Osteoblast (primary cell): ENCODE results near the gene SH3PXD2B. TPM values are rescaled to one million over a fixed set of nuclear protein-coding genes. Genes with fewer than 3 reads are reported as not detected.
"Not testable (repeated sequence)": the region's sequence is repeated elsewhere in the genome, so short reads cannot be mapped to it uniquely, and the experiment has no call there.

ENCODE experiments used
- DNase-seq: peaks from one replicate; pipeline ENCODE4 v3.0.0; 2011; ENCODE audit warnings: low spot score, mixed read lengths; ENCODE audit not compliant: insufficient read length; ENCODE audit errors: missing footprints
- H2AFZ ChIP-seq: 2 replicates; pipeline ENCODE4 v1.6.0; 2011; ENCODE audit warnings: mild to moderate bottlenecking, low read length
- H3K27ac ChIP-seq: 2 replicates; pipeline ENCODE4 v1.5.1; 2011; ENCODE audit warnings: mild to moderate bottlenecking, low read depth, low read length, moderate library complexity
- H3K27me3 ChIP-seq: 2 replicates; pipeline ENCODE4 v1.6.0; 2012; ENCODE audit warnings: mild to moderate bottlenecking, control low read depth, inconsistent platforms, low read length, moderate library complexity; ENCODE audit not compliant: insufficient read depth
- H3K36me3 ChIP-seq: 2 replicates; pipeline ENCODE4 v1.5.1; 2011; ENCODE audit warnings: mild to moderate bottlenecking, low read length, control low read depth, moderate library complexity; ENCODE audit not compliant: insufficient read depth
- H3K4me1 ChIP-seq: 2 replicates; pipeline ENCODE4 v1.5.1; 2011; ENCODE audit warnings: mild to moderate bottlenecking, low read length, control low read depth, moderate library complexity; ENCODE audit not compliant: insufficient read depth
- H3K4me2 ChIP-seq: 2 replicates; pipeline ENCODE4 v1.6.0; 2011; ENCODE audit warnings: mild to moderate bottlenecking, low read length; ENCODE audit not compliant: insufficient read depth
- H3K4me3 ChIP-seq: fragments of 200-600 bp; sonication (generic); 3 replicates; pipeline ENCODE4 v1.5.1; 2012; ENCODE audit warnings: mild to moderate bottlenecking, low read length, inconsistent platforms; ENCODE audit not compliant: insufficient read depth
- H3K79me2 ChIP-seq: 2 replicates; pipeline ENCODE4 v1.6.0; 2012; ENCODE audit warnings: mild to moderate bottlenecking, low read length, control low read depth, inconsistent platforms; ENCODE audit not compliant: insufficient read depth
- H3K9me3 ChIP-seq: 2 replicates; pipeline ENCODE4 v1.5.1; 2011; ENCODE audit warnings: low read depth, low read length, control low read depth
- H4K20me1 ChIP-seq: 2 replicates; pipeline ENCODE4 v1.6.0; 2012; ENCODE audit warnings: mild to moderate bottlenecking, low read length, control low read depth; ENCODE audit not compliant: insufficient read depth
- total RNA-seq: library from RNA; depleted of rRNA; stranded (reverse); fragments of >200 nt; gene quantifications from 2 replicates; pipeline ENCODE4 v1.2.3, GENCODE V29; 2012
- TF ChIP-seq, protein P1 (sequence below): IDR thresholded peaks from 2 replicates; pipeline ENCODE4 v1.5.1; 2011; ENCODE audit warnings: mild to moderate bottlenecking, low read depth, low read length, moderate library complexity; ENCODE audit errors: extremely low read depth

The SH3PXD2B gene
- total RNA-seq, 1 donor: 58.3 TPM

DNA sequence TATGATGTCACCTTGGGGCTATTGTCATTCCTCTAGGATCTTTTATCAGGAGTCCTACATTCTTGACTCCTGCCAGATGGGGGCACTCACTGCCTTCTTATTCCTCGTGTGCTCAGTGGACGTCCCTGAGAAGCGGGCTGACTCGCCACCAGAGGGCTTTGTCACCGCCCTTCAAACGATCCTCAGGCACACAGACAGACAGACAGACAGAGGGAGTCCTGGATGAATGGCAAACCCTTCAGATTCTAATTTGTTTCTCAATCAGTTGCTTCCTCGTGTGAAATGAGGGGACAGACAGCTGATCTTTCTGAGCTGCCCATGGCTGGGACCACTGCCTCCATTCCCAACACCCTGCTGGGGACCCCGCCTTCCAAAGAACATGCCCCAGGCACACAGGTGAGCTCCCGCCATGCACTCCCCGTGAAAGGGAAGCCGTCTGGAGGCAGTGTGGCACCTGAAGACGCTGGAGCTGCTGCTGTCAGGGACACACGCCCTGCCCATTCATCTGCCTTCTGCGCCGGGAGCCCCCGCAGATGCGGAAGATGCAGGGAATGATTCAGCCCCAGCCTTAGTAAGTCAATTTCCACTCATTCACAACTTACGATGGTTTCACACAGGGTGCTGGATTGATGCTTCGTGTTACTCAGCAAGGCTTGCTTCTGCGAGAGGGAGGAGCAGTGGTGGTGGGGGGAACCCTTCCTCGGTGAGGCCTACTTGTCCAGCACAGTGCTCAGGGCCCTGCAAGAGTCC lies 24.9 kb upstream of the SH3PXD2B start:
- no peaks in the 10 kb centered on the region for H4K20me1 ChIP-seq
- no peak overlapping the region for H3K27ac ChIP-seq
- H3K36me3 ChIP-seq: no peaks in the 10 kb centered on the region
- no peaks in the 10 kb centered on the region for H3K4me1 ChIP-seq
- H3K4me2 ChIP-seq: no peak overlapping the region
- H3K9me3 ChIP-seq: no peaks in the 10 kb centered on the region
- DNase-seq: peak; percentile 96
- no peak overlapping the region for H3K4me3 ChIP-seq
- TF ChIP-seq, protein P1, sequence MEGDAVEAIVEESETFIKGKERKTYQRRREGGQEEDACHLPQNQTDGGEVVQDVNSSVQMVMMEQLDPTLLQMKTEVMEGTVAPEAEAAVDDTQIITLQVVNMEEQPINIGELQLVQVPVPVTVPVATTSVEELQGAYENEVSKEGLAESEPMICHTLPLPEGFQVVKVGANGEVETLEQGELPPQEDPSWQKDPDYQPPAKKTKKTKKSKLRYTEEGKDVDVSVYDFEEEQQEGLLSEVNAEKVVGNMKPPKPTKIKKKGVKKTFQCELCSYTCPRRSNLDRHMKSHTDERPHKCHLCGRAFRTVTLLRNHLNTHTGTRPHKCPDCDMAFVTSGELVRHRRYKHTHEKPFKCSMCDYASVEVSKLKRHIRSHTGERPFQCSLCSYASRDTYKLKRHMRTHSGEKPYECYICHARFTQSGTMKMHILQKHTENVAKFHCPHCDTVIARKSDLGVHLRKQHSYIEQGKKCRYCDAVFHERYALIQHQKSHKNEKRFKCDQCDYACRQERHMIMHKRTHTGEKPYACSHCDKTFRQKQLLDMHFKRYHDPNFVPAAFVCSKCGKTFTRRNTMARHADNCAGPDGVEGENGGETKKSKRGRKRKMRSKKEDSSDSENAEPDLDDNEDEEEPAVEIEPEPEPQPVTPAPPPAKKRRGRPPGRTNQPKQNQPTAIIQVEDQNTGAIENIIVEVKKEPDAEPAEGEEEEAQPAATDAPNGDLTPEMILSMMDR: peak; percentile 92
- H3K79me2 ChIP-seq: no peaks in the 10 kb centered on the region
- no peaks in the 10 kb centered on the region for H3K27me3 ChIP-seq
- H2AFZ ChIP-seq: no peak overlapping the region

DNA sequence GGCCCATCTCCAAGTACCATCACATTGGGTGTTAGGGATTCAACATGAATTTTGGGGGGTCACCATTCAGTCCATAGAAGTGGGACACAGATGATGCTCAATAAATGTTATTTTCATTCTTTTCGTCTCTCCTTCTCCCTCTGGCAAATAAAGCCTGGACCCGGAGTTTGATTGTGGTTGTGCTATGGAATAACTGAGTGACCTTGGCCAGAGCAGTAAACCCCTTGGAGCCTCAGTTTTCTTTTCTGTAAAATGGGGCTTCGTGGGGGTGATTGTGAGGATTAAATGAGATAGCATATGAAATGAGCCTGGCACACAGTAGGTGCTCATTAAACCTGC lies 24.3 kb upstream of the SH3PXD2B start:
- not testable (repeated sequence) for H3K4me1 ChIP-seq, H3K4me2 ChIP-seq, H3K9me3 ChIP-seq, DNase-seq, H3K36me3 ChIP-seq, H3K4me3 ChIP-seq, H4K20me1 ChIP-seq, H3K27ac ChIP-seq, H2AFZ ChIP-seq, H3K27me3 ChIP-seq, H3K79me2 ChIP-seq

DNA sequence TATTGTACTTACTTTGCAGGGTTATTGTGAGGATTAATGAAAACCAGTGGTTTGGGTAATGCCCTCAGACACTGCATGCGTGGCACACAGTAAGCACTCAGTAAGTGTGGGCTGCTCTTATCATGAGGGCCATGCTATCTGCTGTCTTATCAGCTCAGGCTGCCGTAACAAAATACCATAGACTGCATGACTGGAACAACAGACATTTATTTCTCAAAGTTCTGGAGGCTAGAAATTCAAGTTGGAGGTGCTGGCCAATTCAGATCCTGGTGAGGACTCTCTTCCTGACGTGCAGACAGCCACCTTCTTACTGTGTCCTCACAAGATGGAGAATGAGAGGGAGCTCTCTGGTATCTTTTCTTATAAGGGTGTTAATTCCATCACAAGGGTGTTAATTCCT lies 23.9 kb upstream of the SH3PXD2B start:
- H3K4me3 ChIP-seq: no peak overlapping the region
- H3K36me3 ChIP-seq: no peaks in the 10 kb centered on the region
- H3K9me3 ChIP-seq: no peaks in the 10 kb centered on the region
- H3K4me1 ChIP-seq: no peaks in the 10 kb centered on the region
- H3K27ac ChIP-seq: no peak overlapping the region
- no peak overlapping the region for H2AFZ ChIP-seq
- no peaks in the 10 kb centered on the region for H4K20me1 ChIP-seq
- no peak overlapping the region for H3K4me2 ChIP-seq
- no peak for DNase-seq
- TF ChIP-seq, protein P1: no peak
- H3K79me2 ChIP-seq: no peaks in the 10 kb centered on the region
- no peaks in the 10 kb centered on the region for H3K27me3 ChIP-seq

DNA sequence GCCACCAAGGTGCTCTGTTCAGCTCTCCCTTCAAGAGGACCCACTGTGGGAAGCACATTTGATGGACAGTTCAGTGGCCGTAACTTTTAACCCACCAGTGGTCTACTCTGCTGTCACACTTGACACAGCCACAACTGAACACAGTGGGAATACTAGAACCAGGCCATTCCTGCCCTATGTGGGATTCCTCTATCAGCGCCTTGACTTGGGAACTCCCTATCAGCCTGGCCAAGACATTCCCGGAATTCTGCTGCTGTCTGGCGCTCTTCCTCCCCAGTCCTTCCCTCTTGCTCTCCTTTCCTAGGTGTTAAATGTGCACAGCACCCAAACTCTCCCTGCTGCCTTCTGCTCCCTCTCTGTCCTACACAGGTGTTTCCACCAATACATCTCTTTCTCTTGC lies 23.1 kb upstream of the SH3PXD2B start:
- H3K79me2 ChIP-seq: no peaks in the 10 kb centered on the region
- H3K4me3 ChIP-seq: no peak overlapping the region
- H4K20me1 ChIP-seq: no peaks in the 10 kb centered on the region
- no peak for DNase-seq
- no peak overlapping the region for H3K4me2 ChIP-seq
- no peak overlapping the region for H3K27ac ChIP-seq
- no peaks in the 10 kb centered on the region for H3K4me1 ChIP-seq
- no peak overlapping the region for H2AFZ ChIP-seq
- H3K9me3 ChIP-seq: no peaks in the 10 kb centered on the region
- H3K27me3 ChIP-seq: no peaks in the 10 kb centered on the region
- TF ChIP-seq, protein P1: no peak
- H3K36me3 ChIP-seq: no peaks in the 10 kb centered on the region
